GM21360 (cell line): ENCODE results near the gene ZNF169.
"Not testable (repeated sequence)": the region's sequence is repeated elsewhere in the genome, so short reads cannot be mapped to it uniquely, and the experiment has no call there.

Experiments used
- ATAC-seq: cut with Tn5 transposase; IDR thresholded peaks from one replicate; pipeline ENCODE4 v1.9.1; 2021; ENCODE audit warnings: mild to moderate bottlenecking, moderate library complexity; ENCODE audit not compliant: unreplicated experiment

Gene ZNF169

DNA sequence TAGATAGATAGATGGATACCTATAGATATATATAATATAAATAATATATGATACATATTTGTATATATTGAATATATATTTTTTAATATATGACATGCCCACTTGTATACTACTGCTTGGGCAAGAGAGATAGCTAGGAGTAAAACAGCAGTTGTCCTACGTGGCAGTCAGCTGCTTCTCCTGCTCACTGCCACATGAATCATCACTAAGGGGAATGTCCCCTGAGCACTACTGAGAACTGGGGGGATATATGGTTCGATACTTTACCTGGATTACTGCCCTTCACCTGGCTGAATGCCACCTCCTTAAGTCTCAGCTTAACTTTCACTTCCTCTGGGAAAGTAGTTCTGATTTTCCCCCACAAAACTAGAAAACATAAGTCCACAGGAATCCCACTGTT, 82.6 kb downstream of the ZNF169 start:
- ATAC-seq, result not testable (repeated sequence)

DNA sequence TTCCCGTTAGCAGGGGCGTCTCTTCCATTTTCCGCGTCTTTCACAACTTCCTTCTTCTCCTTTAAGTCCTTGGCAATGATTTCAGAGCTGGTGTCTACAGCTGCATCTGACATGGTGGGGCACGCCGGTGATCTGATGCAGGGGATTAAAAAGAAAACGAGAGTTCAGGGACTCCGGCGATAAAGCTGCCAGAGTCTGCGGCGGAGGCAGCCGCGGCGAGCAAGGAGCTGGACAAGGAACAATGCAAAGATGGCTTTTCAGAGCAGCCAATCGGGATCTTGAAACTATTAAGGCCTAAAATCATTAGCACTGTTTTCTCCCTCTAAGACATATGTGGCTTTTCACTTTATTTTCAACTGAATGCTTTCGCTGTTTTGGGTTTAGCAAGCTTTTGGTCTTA, 88.4 kb downstream of the ZNF169 start:
- ATAC-seq, result not testable (repeated sequence)

- not testable (repeated sequence) for ATAC-seq
Observed at GRCh38 chr9:94348754-94349153, 89.7 kb downstream of the ZNF169 start.
